H9 (cell line): ENCODE data around the gene LARP4. TPM values are rescaled to one million over a fixed set of nuclear protein-coding genes. Genes with fewer than 3 reads are reported as not detected.

Source experiments
- DNase-seq: peaks from one replicate; pipeline ENCODE4 v3.0.0-alpha.2; 2017
- H2AFZ ChIP-seq: one replicate; pipeline ENCODE4 v1.6.1; 2013; ENCODE audit warnings: mild to moderate bottlenecking, low read length, control low read depth, moderate library complexity
- H2AK5ac ChIP-seq: 2 replicates; pipeline ENCODE4 v1.6.1; 2013; ENCODE audit warnings: low read length, control low read depth, mixed read lengths; ENCODE audit not compliant: insufficient read length
- H2BK120ac ChIP-seq: one replicate; pipeline ENCODE4 v1.6.1; 2013; ENCODE audit warnings: low read depth, mild to moderate bottlenecking, low read length, control low read depth, inconsistent platforms; ENCODE audit not compliant: poor library complexity, severe bottlenecking
- H2BK12ac ChIP-seq: 2 replicates; pipeline ENCODE4 v1.6.1; 2013; ENCODE audit warnings: low read length, control low read depth, mixed read lengths, low read depth; ENCODE audit not compliant: insufficient read length
- H2BK15ac ChIP-seq: 2 replicates; pipeline ENCODE4 v1.6.1; 2013; ENCODE audit warnings: low read depth, low read length, control low read depth
- H2BK20ac ChIP-seq: one replicate; pipeline ENCODE4 v1.6.1; 2013; ENCODE audit warnings: low read depth, mild to moderate bottlenecking, low read length, control low read depth, inconsistent platforms; ENCODE audit not compliant: poor library complexity, severe bottlenecking
- H2BK5ac ChIP-seq: 2 replicates; pipeline ENCODE4 v1.6.1; 2013; ENCODE audit warnings: low read length, control low read depth, mixed read lengths; ENCODE audit not compliant: insufficient read length
- H3K14ac ChIP-seq: 2 replicates; pipeline ENCODE4 v1.6.1; 2013; ENCODE audit warnings: low read length, control low read depth; ENCODE audit not compliant: insufficient read depth
- H3K18ac ChIP-seq: 2 replicates; pipeline ENCODE4 v1.6.1; 2013; ENCODE audit warnings: low read depth, mild to moderate bottlenecking, mixed read lengths, low read length, control low read depth; ENCODE audit not compliant: insufficient read length
- H3K23ac ChIP-seq: 2 replicates; pipeline ENCODE4 v1.6.1; 2013; ENCODE audit warnings: low read length, control low read depth, mixed read lengths, low read depth; ENCODE audit not compliant: insufficient read length
- H3K23me2 ChIP-seq: 2 replicates; pipeline ENCODE4 v1.6.1; 2013; ENCODE audit warnings: low read depth, mild to moderate bottlenecking, mixed read lengths, low read length, control low read depth; ENCODE audit not compliant: insufficient read length, poor library complexity, severe bottlenecking
- H3K27ac ChIP-seq: 2 replicates; pipeline ENCODE4 v1.5.1; 2013; ENCODE audit warnings: low read length, control low read depth, mixed read lengths, low read depth; ENCODE audit not compliant: insufficient read length
- H3K27me3 ChIP-seq: 2 replicates; pipeline ENCODE4 v1.6.1; 2013; ENCODE audit warnings: low read length, control low read depth, inconsistent platforms; ENCODE audit not compliant: insufficient read depth
- H3K4ac ChIP-seq: 2 replicates; pipeline ENCODE4 v1.6.1; 2013; ENCODE audit warnings: low read depth, mild to moderate bottlenecking, control low read depth, inconsistent platforms, low read length, moderate library complexity
- H3K4me1 ChIP-seq: 2 replicates; pipeline ENCODE4 v1.6.1; 2013; ENCODE audit warnings: low read length, control low read depth, inconsistent platforms; ENCODE audit not compliant: insufficient read depth
- H3K4me2 ChIP-seq: 2 replicates; pipeline ENCODE4 v1.6.1; 2013; ENCODE audit warnings: low read length, control low read depth, mixed read lengths; ENCODE audit not compliant: insufficient read length, insufficient read depth
- H3K56ac ChIP-seq: 2 replicates; pipeline ENCODE4 v1.6.1; 2013; ENCODE audit warnings: low read depth, mild to moderate bottlenecking, mixed read lengths, low read length, control low read depth; ENCODE audit not compliant: insufficient read length
- H3K79me1 ChIP-seq: 2 replicates; pipeline ENCODE4 v1.6.1; 2013; ENCODE audit warnings: low read depth, mild to moderate bottlenecking, moderate library complexity, low read length, control low read depth, inconsistent platforms; ENCODE audit not compliant: insufficient read depth, poor library complexity, severe bottlenecking
- H3K79me2 ChIP-seq: 2 replicates; pipeline ENCODE4 v1.6.1; 2013; ENCODE audit warnings: low read length, control low read depth, inconsistent platforms; ENCODE audit not compliant: insufficient read depth
- H3K9ac ChIP-seq: 2 replicates; pipeline ENCODE4 v1.6.1; 2013; ENCODE audit warnings: low read length, control low read depth, mixed read lengths; ENCODE audit not compliant: insufficient read length; ENCODE audit errors: extremely low read depth
- H3K9me3 ChIP-seq: one replicate; pipeline ENCODE4 v1.6.1; 2013; ENCODE audit warnings: low read depth, low read length, inconsistent platforms; ENCODE audit not compliant: control insufficient read depth
- H3T11ph ChIP-seq: one replicate; pipeline ENCODE4 v1.6.1; 2013; ENCODE audit warnings: mild to moderate bottlenecking, low read length, control low read depth, inconsistent platforms
- H4K20me1 ChIP-seq: one replicate; pipeline ENCODE4 v1.6.1; 2013; ENCODE audit not compliant: control insufficient read depth, insufficient read length, insufficient read depth
- H4K5ac ChIP-seq: 2 replicates; pipeline ENCODE4 v1.6.1; 2013; ENCODE audit warnings: low read depth, mild to moderate bottlenecking, mixed read lengths, low read length, control low read depth; ENCODE audit not compliant: insufficient read length
- H4K8ac ChIP-seq: replicated peaks from 2 replicates; pipeline ENCODE4 v1.6.1; 2013; ENCODE audit warnings: low read length, control low read depth, mixed read lengths, low read depth; ENCODE audit not compliant: insufficient read length
- H4K91ac ChIP-seq: 2 replicates; pipeline ENCODE4 v1.6.1; 2013; ENCODE audit warnings: low read depth, mild to moderate bottlenecking, moderate library complexity, mixed read lengths, low read length, control low read depth; ENCODE audit not compliant: insufficient read length
- H3K27ac Mint-ChIP-seq, 3 experiments: 2 replicates in 2 of 3; 3 replicates in 1 of 3; pipeline ENCODE4 v1.8.0; 2020 to 2021; ENCODE audit warnings: mixed read lengths in 3 of 3, mild to moderate bottlenecking in 1 of 3, moderate library complexity in 1 of 3
- H3K27me3 Mint-ChIP-seq: 2 replicates; pipeline ENCODE4 v1.8.0; 2021; ENCODE audit warnings: low read depth, mild to moderate bottlenecking, moderate library complexity, mixed read lengths
- H3K36me3 Mint-ChIP-seq, 3 experiments: 2 replicates in 2 of 3; 3 replicates in 1 of 3; pipeline ENCODE4 v1.8.0; 2020 to 2021; ENCODE audit warnings: low read depth in 3 of 3, mixed read lengths in 3 of 3; ENCODE audit not compliant: insufficient read depth in 1 of 3
- H3K4me1 Mint-ChIP-seq, 2 experiments: 2 replicates each; pipeline ENCODE4 v1.8.0; 2020; ENCODE audit warnings: mixed read lengths in 2 of 2
- H3K4me3 Mint-ChIP-seq, 2 experiments: 2 replicates in 1 of 2; 3 replicates in 1 of 2; pipeline ENCODE4 v1.8.0; 2020 to 2021; ENCODE audit warnings: mild to moderate bottlenecking in 2 of 2, mixed read lengths in 2 of 2, moderate library complexity in 1 of 2
- H3K9me3 Mint-ChIP-seq, 2 experiments: 2 replicates in 1 of 2; 3 replicates in 1 of 2; pipeline ENCODE4 v1.8.0; 2020; ENCODE audit warnings: mild to moderate bottlenecking in 2 of 2, mixed read lengths in 2 of 2, moderate library complexity in 1 of 2
- WGBS: extraction: QIAGEN DNeasy Blood & Tissue Kit; methylation state at CpG from one replicate; pipeline ENCODE4 v1.1.7; 2013; ENCODE audit warnings: missing lambda C conversion rate, low lambda C conversion rate, mixed read lengths; ENCODE audit not compliant: insufficient read length; ENCODE audit errors: extremely low coverage; 5-methylcytosine and 5-hydroxymethylcytosine counted together
- total RNA-seq: library from RNA; stranded (reverse); gene quantifications from 2 replicates; pipeline ENCODE4 v1.2.1, GENCODE V29; 2021
- TF ChIP-seq, protein P1 (sequence below): fragments of 200-600 bp; sonication (generic); conservative IDR thresholded peaks from 3 replicates; pipeline ENCODE4 v1.8.0; 2021; ENCODE audit warnings: antibody characterized with exemption, mild to moderate bottlenecking

The LARP4 gene
- total RNA-seq, 1 experiment from 2014 or later: 82.3 TPM

DNA sequence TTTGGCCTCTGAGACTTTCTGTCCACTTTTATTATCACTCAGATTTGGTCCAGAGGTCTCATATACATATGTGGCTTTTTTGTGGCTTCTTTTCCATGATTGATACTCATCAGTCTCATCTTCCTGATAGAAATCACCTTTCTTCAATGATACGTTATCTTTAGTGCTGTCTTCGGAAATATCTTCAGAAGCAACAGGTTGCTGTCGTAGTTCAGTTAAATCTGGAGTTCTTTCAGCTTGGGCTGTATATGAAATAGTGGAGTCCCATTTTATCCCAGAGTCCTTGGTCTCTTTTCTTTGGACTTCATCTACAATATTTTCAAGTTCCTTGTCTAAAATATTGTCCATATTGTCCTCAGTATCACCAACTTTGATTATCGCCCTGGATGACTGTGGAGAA lies 45.3 kb upstream of the LARP4 start:
- Histone ChIP-seq H3K27me3 (no peaks in the 10 kb centered on the region), H3K79me1 (no peaks in the 10 kb centered on the region), H4K20me1 (no peaks in the 10 kb centered on the region), H2BK20ac (no peak overlapping the region), H4K5ac (no peak overlapping the region), H3K9me3 (no peaks in the 10 kb centered on the region), H2BK120ac (no peak overlapping the region), H3K23ac (no peak overlapping the region), H2AFZ (no peak overlapping the region), H2BK12ac (no peak overlapping the region), H4K8ac (no peak overlapping the region), H3K4me1 (no peaks in the 10 kb centered on the region; the same call in 1 of the 2 replicates), H3K56ac (no peak overlapping the region), H3K79me2 (no peaks in the 10 kb centered on the region), H3K9ac (no peak overlapping the region), H3K4me2 (no peak overlapping the region), H3K27ac (no peak overlapping the region), H3K23me2 (no peaks in the 10 kb centered on the region), H2AK5ac (no peak overlapping the region), H4K91ac (no peak overlapping the region), H3K14ac (no peak overlapping the region), H3K18ac (no peak overlapping the region), H3T11ph (no peak overlapping the region), H3K4ac (no peak overlapping the region), H2BK5ac (no peak overlapping the region), H2BK15ac (no peak overlapping the region)
- H3K27ac Mint-ChIP-seq: no peak overlapping the region
- H3K9me3 Mint-ChIP-seq: no peaks in the 10 kb centered on the region
- H3K36me3 Mint-ChIP-seq: no peaks in the 10 kb centered on the region; a peak in 1 of 7 replicates
- no peaks in the 10 kb centered on the region; the same call in 1 of the 2 replicates for H3K27me3 Mint-ChIP-seq
- H3K4me1 Mint-ChIP-seq: peaks cover 0 to 5% of the 10 kb centered on the region in 2 experiments; a peak in 1 of 4 replicates
- TF ChIP-seq, protein P1, sequence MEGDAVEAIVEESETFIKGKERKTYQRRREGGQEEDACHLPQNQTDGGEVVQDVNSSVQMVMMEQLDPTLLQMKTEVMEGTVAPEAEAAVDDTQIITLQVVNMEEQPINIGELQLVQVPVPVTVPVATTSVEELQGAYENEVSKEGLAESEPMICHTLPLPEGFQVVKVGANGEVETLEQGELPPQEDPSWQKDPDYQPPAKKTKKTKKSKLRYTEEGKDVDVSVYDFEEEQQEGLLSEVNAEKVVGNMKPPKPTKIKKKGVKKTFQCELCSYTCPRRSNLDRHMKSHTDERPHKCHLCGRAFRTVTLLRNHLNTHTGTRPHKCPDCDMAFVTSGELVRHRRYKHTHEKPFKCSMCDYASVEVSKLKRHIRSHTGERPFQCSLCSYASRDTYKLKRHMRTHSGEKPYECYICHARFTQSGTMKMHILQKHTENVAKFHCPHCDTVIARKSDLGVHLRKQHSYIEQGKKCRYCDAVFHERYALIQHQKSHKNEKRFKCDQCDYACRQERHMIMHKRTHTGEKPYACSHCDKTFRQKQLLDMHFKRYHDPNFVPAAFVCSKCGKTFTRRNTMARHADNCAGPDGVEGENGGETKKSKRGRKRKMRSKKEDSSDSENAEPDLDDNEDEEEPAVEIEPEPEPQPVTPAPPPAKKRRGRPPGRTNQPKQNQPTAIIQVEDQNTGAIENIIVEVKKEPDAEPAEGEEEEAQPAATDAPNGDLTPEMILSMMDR: no peak
- H3K4me3 Mint-ChIP-seq: no peak overlapping the region
- DNase-seq: no peak
- WGBS: no CpG with 5 or more reads among the region's 4 CpGs
